GM23338 (cell line): ENCODE results near the gene FRMD3. TPM values are rescaled to one million over a fixed set of nuclear protein-coding genes. Genes with fewer than 3 reads are reported as not detected.

ENCODE experiments used
- ATAC-seq: fragments of 200-7000 bp; cut with Tn5 transposase; 3 replicates; pipeline ENCODE4 v1.9.1; 2020
- DNase-seq: peaks from one replicate; pipeline ENCODE4 v3.0.0-alpha.2; 2015; ENCODE audit warnings: low spot score
- H2AFZ ChIP-seq: fragments of 200-600 bp; sonication (generic); 2 replicates; pipeline ENCODE4 v1.8.0; 2016; ENCODE audit warnings: antibody characterized with exemption, mild to moderate bottlenecking, moderate library complexity
- H3F3A ChIP-seq: fragments of 200-600 bp; sonication (generic); replicated peaks from 2 replicates; pipeline ENCODE4 v1.8.0; 2017; ENCODE audit warnings: antibody characterized with exemption, mixed run types, low read depth
- H3K27ac ChIP-seq: fragments of 200-600 bp; sonication (generic); 2 replicates; pipeline ENCODE4 v1.6.1; 2016; ENCODE audit warnings: low read depth
- H3K27me3 ChIP-seq: fragments of 200-600 bp; sonication (generic); 2 replicates; pipeline ENCODE4 v1.8.0; 2016; ENCODE audit warnings: mild to moderate bottlenecking, mixed run types, moderate library complexity; ENCODE audit not compliant: insufficient read depth
- H3K36me3 ChIP-seq: fragments of 200-600 bp; sonication (generic); 2 replicates; pipeline ENCODE4 v1.8.0; 2016; ENCODE audit warnings: mild to moderate bottlenecking; ENCODE audit not compliant: insufficient read depth
- H3K4me1 ChIP-seq: fragments of 200-600 bp; sonication (generic); 2 replicates; pipeline ENCODE4 v1.8.0; 2016; ENCODE audit warnings: mild to moderate bottlenecking, moderate library complexity; ENCODE audit not compliant: insufficient read depth
- H3K4me2 ChIP-seq: fragments of 200-600 bp; sonication (generic); 2 replicates; pipeline ENCODE4 v1.7.1; 2017; ENCODE audit warnings: mixed run types
- H3K4me3 ChIP-seq: fragments of 200-600 bp; sonication (generic); 2 replicates; pipeline ENCODE4 v1.6.1; 2016; ENCODE audit warnings: mixed run types
- H3K79me2 ChIP-seq: fragments of 200-600 bp; sonication (generic); replicated peaks from 2 replicates; pipeline ENCODE4 v1.8.0; 2017; ENCODE audit warnings: mild to moderate bottlenecking; ENCODE audit not compliant: insufficient read depth
- H3K9me2 ChIP-seq: fragments of 200-600 bp; sonication (generic); 2 replicates; pipeline ENCODE4 v1.8.0; 2017; ENCODE audit not compliant: insufficient read depth
- H4K20me1 ChIP-seq: fragments of 200-600 bp; sonication (generic); replicated peaks from 2 replicates; pipeline ENCODE4 v1.8.0; 2017; ENCODE audit warnings: mild to moderate bottlenecking; ENCODE audit not compliant: insufficient read depth
- H3K27ac Mint-ChIP-seq: 2 replicates; pipeline ENCODE4 v1.8.0; 2020; ENCODE audit warnings: inconsistent platforms, mild to moderate bottlenecking, moderate library complexity, mixed read lengths
- H3K27me3 Mint-ChIP-seq: 3 replicates; pipeline ENCODE4 v1.8.0; 2022; ENCODE audit warnings: low read depth, mild to moderate bottlenecking, moderate library complexity, mixed read lengths, inconsistent platforms; ENCODE audit not compliant: insufficient read depth, poor library complexity
- H3K36me3 Mint-ChIP-seq: 3 replicates; pipeline ENCODE4 v1.8.0; 2021; ENCODE audit warnings: low read depth, mild to moderate bottlenecking, inconsistent platforms, moderate library complexity, mixed read lengths
- H3K4me1 Mint-ChIP-seq: 3 replicates; pipeline ENCODE4 v1.8.0; 2020; ENCODE audit warnings: mild to moderate bottlenecking, inconsistent platforms, mixed read lengths
- H3K4me3 Mint-ChIP-seq: 3 replicates; pipeline ENCODE4 v1.8.0; 2021; ENCODE audit warnings: moderate library complexity, mild to moderate bottlenecking, inconsistent platforms, mixed read lengths
- H3K9me3 Mint-ChIP-seq: 3 replicates; pipeline ENCODE4 v1.8.0; 2020; ENCODE audit warnings: moderate library complexity, mild to moderate bottlenecking, inconsistent platforms, mixed read lengths
- CREB1 ChIP-seq: fragments of 250-450 bp; sonication (Bioruptor Pico); IDR thresholded peaks from 2 replicates; pipeline ENCODE4 v1.5.0; 2020; ENCODE audit warnings: low read depth, mild to moderate bottlenecking, moderate library complexity
- EZH2 ChIP-seq: fragments of 200-600 bp; sonication (generic); IDR thresholded peaks from one replicate; pipeline ENCODE4 v1.8.0; 2017; ENCODE audit warnings: antibody characterized with exemption, mild to moderate bottlenecking, low read depth; ENCODE audit not compliant: unreplicated experiment
- EZH2phosphoT487 ChIP-seq: fragments of 200-600 bp; sonication (generic); IDR thresholded peaks from one replicate; pipeline ENCODE4 v1.8.1; 2018; ENCODE audit warnings: antibody characterized with exemption; ENCODE audit not compliant: unreplicated experiment
- JUNB ChIP-seq: IDR thresholded peaks from one replicate; pipeline ENCODE4 v1.6.1; 2016; ENCODE audit warnings: antibody characterized with exemption; ENCODE audit not compliant: unreplicated experiment
- NANOG ChIP-seq: IDR thresholded peaks from 2 replicates; pipeline ENCODE4 v1.6.1; 2016; ENCODE audit warnings: antibody characterized with exemption, borderline replicate concordance
- POLR2AphosphoS5 ChIP-seq: IDR thresholded peaks from 2 replicates; pipeline ENCODE4 v1.6.1; 2016; ENCODE audit warnings: antibody characterized with exemption, low read depth
- STAT1 ChIP-seq: IDR thresholded peaks from one replicate; pipeline ENCODE4 v1.6.1; 2016; ENCODE audit warnings: antibody characterized with exemption; ENCODE audit not compliant: unreplicated experiment
- ZNF114 ChIP-seq: fragments of 250-450 bp; sonication (Bioruptor Pico); IDR thresholded peaks from 2 replicates; pipeline ENCODE4 v1.5.0; 2020; ENCODE audit warnings: mild to moderate bottlenecking, moderate library complexity
- ZNF331 ChIP-seq: fragments of 250-450 bp; sonication (Bioruptor Pico); IDR thresholded peaks from 2 replicates; pipeline ENCODE4 v1.5.0; 2020; ENCODE audit warnings: low read depth, mild to moderate bottlenecking, moderate library complexity
- polyA plus RNA-seq: library from polyadenylated mRNA; unstranded; fragments of >200 nt; fragmentation: Nextera tagmentation; extraction: Ambion mirVana; gene quantifications from 2 replicates; pipeline ENCODE4 v1.2.1, GENCODE V29; 2016
- total RNA-seq: library from RNA; depleted of rRNA; stranded (reverse); fragments of >200 nt; shearing (Covaris generic); gene quantifications from 2 replicates; pipeline ENCODE4 v1.2.3, GENCODE V29; 2014
- TF ChIP-seq, protein P1 (sequence below): fragments of 250-450 bp; sonication (Bioruptor Pico); IDR thresholded peaks from 2 replicates; pipeline ENCODE4 v1.5.0; 2020; ENCODE audit warnings: mild to moderate bottlenecking, moderate library complexity
- TF ChIP-seq, protein P2 (sequence below): IDR thresholded peaks from 2 replicates; pipeline ENCODE4 v1.6.1; 2016; ENCODE audit warnings: antibody characterized with exemption
- TF ChIP-seq, protein P3 (sequence below): IDR thresholded peaks from one replicate; pipeline ENCODE4 v1.6.1; 2018; ENCODE audit warnings: antibody characterized with exemption; ENCODE audit not compliant: unreplicated experiment
- TF ChIP-seq, protein P4 (sequence below), 2 experiments: fragments of 200-600 bp in 1 of 2; sonication (generic) in 1 of 2; conservative IDR thresholded peaks; 2 replicates each; pipeline versions ENCODE4 v1.5.1 to v1.6.1; 2016 to 2017; ENCODE audit warnings: antibody characterized with exemption in 2 of 2, low read depth in 2 of 2, mild to moderate bottlenecking in 2 of 2, moderate library complexity in 1 of 2

Gene FRMD3
- total and polyA plus RNA-seq, 2 experiments from 2014 or later = 0.47 to 1.2 TPM

DNA sequence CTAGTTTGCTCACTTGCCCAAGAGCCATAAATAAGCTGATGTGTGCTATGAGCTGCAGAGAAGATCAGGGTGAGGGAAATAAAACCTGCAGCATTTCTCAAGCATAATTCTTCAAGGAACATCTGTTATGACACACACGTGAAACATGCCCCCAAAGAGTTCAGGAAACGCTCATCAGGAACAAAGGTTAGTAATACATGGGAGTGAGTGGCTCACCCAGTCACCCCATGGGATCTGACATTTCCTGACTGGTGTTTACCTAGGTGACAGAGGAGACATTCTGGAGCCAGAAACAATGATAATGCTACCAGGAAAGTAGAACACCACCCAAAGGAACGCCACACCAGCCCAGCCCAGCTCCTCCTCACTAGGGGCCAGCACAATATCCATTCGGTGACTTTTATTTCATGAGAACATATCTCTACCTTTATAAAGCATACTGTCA, 66.0 kb downstream of the FRMD3 start:
- Mint-ChIP-seq H3K27me3 (peaks cover 5% of the 10 kb centered on the region), H3K36me3 (no peaks in the 10 kb centered on the region), H3K9me3 (no peaks in the 10 kb centered on the region; the same call in 2 of the 3 replicates), H3K4me1 (peaks cover 28% of the 10 kb centered on the region), H3K4me3 (no peak overlapping the region), H3K27ac (no peak overlapping the region)
- Histone ChIP-seq H4K20me1 (no peaks in the 10 kb centered on the region), H3K36me3 (no peaks in the 10 kb centered on the region), H3K9me2 (no peaks in the 10 kb centered on the region; the same call in 1 of the 2 replicates), H2AFZ (no peak overlapping the region), H3K4me1 (peaks cover 22% of the 10 kb centered on the region), H3K27ac (no peak overlapping the region), H3K27me3 (no peaks in the 10 kb centered on the region), H3F3A (no peaks in the 10 kb centered on the region), H3K4me3 (no peak overlapping the region), H3K79me2 (no peaks in the 10 kb centered on the region), H3K4me2 (no peak overlapping the region)
- DNase-seq (no peak), ATAC-seq (no peak)
- TF ChIP-seq ZNF331 (CRISPR knock-in tag) (no peak), STAT1 (no peak), POLR2AphosphoS5 (no peak), JUNB (no peak), EZH2phosphoT487 (no peak), CREB1 (no peak), EZH2 (no peak), ZNF114 (CRISPR knock-in tag) (no peak), NANOG (no peak)
- TF ChIP-seq, protein P1, sequence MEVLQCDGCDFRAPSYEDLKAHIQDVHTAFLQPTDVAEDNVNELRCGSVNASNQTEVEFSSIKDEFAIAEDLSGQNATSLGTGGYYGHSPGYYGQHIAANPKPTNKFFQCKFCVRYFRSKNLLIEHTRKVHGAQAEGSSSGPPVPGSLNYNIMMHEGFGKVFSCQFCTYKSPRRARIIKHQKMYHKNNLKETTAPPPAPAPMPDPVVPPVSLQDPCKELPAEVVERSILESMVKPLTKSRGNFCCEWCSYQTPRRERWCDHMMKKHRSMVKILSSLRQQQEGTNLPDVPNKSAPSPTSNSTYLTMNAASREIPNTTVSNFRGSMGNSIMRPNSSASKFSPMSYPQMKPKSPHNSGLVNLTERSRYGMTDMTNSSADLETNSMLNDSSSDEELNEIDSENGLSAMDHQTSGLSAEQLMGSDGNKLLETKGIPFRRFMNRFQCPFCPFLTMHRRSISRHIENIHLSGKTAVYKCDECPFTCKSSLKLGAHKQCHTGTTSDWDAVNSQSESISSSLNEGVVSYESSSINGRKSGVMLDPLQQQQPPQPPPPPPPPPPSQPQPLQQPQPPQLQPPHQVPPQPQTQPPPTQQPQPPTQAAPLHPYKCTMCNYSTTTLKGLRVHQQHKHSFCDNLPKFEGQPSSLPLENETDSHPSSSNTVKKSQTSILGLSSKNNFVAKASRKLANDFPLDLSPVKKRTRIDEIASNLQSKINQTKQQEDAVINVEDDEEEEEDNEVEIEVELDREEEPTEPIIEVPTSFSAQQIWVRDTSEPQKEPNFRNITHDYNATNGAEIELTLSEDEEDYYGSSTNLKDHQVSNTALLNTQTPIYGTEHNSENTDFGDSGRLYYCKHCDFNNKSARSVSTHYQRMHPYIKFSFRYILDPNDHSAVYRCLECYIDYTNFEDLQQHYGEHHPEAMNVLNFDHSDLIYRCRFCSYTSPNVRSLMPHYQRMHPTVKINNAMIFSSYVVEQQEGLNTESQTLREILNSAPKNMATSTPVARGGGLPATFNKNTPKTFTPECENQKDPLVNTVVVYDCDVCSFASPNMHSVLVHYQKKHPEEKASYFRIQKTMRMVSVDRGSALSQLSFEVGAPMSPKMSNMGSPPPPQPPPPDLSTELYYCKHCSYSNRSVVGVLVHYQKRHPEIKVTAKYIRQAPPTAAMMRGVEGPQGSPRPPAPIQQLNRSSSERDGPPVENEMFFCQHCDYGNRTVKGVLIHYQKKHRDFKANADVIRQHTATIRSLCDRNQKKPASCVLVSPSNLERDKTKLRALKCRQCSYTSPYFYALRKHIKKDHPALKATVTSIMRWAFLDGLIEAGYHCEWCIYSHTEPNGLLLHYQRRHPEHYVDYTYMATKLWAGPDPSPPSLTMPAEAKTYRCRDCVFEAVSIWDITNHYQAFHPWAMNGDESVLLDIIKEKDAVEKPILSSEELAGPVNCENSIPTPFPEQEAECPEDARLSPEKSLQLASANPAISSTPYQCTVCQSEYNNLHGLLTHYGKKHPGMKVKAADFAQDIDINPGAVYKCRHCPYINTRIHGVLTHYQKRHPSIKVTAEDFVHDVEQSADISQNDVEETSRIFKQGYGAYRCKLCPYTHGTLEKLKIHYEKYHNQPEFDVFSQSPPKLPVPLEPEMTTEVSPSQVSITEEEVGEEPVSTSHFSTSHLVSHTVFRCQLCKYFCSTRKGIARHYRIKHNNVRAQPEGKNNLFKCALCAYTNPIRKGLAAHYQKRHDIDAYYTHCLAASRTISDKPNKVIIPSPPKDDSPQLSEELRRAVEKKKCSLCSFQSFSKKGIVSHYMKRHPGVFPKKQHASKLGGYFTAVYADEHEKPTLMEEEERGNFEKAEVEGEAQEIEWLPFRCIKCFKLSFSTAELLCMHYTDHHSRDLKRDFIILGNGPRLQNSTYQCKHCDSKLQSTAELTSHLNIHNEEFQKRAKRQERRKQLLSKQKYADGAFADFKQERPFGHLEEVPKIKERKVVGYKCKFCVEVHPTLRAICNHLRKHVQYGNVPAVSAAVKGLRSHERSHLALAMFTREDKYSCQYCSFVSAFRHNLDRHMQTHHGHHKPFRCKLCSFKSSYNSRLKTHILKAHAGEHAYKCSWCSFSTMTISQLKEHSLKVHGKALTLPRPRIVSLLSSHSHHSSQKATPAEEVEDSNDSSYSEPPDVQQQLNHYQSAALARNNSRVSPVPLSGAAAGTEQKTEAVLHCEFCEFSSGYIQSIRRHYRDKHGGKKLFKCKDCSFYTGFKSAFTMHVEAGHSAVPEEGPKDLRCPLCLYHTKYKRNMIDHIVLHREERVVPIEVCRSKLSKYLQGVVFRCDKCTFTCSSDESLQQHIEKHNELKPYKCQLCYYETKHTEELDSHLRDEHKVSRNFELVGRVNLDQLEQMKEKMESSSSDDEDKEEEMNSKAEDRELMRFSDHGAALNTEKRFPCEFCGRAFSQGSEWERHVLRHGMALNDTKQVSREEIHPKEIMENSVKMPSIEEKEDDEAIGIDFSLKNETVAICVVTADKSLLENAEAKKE (CRISPR knock-in tag) = no peak
- TF ChIP-seq, protein P2, sequence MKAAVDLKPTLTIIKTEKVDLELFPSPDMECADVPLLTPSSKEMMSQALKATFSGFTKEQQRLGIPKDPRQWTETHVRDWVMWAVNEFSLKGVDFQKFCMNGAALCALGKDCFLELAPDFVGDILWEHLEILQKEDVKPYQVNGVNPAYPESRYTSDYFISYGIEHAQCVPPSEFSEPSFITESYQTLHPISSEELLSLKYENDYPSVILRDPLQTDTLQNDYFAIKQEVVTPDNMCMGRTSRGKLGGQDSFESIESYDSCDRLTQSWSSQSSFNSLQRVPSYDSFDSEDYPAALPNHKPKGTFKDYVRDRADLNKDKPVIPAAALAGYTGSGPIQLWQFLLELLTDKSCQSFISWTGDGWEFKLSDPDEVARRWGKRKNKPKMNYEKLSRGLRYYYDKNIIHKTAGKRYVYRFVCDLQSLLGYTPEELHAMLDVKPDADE = no peak
- TF ChIP-seq, protein P3, sequence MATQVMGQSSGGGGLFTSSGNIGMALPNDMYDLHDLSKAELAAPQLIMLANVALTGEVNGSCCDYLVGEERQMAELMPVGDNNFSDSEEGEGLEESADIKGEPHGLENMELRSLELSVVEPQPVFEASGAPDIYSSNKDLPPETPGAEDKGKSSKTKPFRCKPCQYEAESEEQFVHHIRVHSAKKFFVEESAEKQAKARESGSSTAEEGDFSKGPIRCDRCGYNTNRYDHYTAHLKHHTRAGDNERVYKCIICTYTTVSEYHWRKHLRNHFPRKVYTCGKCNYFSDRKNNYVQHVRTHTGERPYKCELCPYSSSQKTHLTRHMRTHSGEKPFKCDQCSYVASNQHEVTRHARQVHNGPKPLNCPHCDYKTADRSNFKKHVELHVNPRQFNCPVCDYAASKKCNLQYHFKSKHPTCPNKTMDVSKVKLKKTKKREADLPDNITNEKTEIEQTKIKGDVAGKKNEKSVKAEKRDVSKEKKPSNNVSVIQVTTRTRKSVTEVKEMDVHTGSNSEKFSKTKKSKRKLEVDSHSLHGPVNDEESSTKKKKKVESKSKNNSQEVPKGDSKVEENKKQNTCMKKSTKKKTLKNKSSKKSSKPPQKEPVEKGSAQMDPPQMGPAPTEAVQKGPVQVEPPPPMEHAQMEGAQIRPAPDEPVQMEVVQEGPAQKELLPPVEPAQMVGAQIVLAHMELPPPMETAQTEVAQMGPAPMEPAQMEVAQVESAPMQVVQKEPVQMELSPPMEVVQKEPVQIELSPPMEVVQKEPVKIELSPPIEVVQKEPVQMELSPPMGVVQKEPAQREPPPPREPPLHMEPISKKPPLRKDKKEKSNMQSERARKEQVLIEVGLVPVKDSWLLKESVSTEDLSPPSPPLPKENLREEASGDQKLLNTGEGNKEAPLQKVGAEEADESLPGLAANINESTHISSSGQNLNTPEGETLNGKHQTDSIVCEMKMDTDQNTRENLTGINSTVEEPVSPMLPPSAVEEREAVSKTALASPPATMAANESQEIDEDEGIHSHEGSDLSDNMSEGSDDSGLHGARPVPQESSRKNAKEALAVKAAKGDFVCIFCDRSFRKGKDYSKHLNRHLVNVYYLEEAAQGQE = no peak
- TF ChIP-seq, protein P4, sequence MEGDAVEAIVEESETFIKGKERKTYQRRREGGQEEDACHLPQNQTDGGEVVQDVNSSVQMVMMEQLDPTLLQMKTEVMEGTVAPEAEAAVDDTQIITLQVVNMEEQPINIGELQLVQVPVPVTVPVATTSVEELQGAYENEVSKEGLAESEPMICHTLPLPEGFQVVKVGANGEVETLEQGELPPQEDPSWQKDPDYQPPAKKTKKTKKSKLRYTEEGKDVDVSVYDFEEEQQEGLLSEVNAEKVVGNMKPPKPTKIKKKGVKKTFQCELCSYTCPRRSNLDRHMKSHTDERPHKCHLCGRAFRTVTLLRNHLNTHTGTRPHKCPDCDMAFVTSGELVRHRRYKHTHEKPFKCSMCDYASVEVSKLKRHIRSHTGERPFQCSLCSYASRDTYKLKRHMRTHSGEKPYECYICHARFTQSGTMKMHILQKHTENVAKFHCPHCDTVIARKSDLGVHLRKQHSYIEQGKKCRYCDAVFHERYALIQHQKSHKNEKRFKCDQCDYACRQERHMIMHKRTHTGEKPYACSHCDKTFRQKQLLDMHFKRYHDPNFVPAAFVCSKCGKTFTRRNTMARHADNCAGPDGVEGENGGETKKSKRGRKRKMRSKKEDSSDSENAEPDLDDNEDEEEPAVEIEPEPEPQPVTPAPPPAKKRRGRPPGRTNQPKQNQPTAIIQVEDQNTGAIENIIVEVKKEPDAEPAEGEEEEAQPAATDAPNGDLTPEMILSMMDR (conservative IDR thresholded peaks at IDR 0.05; ENCODE audit: low read depth in 2 of 2) = no peak
